HG02798 (cell line): ENCODE data around the gene CEP170.
"Not testable (repeated sequence)": the region's sequence is repeated elsewhere in the genome, so short reads cannot be mapped to it uniquely, and the experiment has no call there.

Experiments
- ATAC-seq: cut with Tn5 transposase; IDR thresholded peaks from one replicate; pipeline ENCODE4 v1.9.1; 2021; ENCODE audit warnings: mild to moderate bottlenecking; ENCODE audit not compliant: unreplicated experiment, poor library complexity

Gene CEP170

DNA sequence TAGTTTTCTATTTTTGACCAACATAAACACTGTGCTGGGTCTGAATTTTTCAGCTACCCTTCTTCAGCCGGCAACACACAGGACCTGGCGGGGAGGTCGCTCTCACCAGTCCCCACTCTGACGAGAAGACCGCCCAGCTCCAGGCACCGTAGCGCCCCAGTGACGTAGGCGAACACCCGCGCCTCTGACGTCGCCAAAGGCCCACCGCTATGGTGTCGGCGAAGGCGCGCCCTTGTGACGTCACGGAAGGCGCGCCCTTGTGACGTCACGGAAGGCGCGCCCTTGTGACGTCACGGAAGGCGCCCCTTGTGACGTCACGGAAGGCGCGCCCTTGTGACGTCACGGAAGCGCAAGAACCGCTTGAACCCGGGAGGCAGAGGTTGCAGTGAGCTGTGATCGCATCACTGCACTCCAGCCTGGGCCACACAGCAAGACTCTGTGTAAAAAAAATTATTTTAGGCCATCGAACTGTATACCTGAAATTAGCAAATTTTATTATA is 153.5 kb downstream of the CEP170 start:
- peak; percentile 94 for ATAC-seq

DNA sequence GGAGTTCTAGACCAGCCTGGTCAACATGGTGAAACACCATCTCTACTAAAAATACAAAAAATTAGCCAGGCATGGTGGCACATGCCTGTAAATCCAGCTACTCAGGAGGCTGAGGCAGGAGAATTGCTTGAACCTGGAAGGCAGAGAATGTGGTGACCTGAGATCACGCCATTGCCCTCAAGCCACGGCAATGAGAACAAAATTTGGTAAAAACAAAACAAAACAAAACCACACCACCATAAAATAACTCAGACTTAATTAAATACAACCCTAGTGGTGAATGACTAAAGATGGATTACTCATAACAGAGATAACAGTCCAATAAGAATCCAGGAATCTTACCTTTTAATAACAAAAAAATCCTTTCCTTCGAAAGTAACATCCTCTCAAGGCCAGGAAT is 167.7 kb downstream of the CEP170 start:
- not testable (repeated sequence) for ATAC-seq
